Activated T-helper 2 cell treated with anti-CD3 and anti-CD28 coated beads, Interferon-gamma antibody, Interleukin-2, Interleukin-4, amounts not matched to agents 10 μg/mL and 5 μg/mL and 100 μg/mL, durations not matched to agents 14 hours and 24 hours and 36 hours (primary cell): Measurements from ENCODE around the gene PMPCA. TPM values are rescaled to one million over a fixed set of nuclear protein-coding genes. Genes with fewer than 3 reads are reported as not detected.

Source experiments
- DNase-seq: peaks from one replicate; pipeline ENCODE4 v3.0.0; 2021; ENCODE audit warnings: low spot score
- H3K27ac Mint-ChIP-seq: one replicate; pipeline ENCODE4 v1.8.0; 2021; ENCODE audit warnings: mixed read lengths
- H3K27me3 Mint-ChIP-seq: one replicate; pipeline ENCODE4 v1.8.0; 2021; ENCODE audit warnings: low read depth, mixed read lengths
- H3K36me3 Mint-ChIP-seq: one replicate; pipeline ENCODE4 v1.8.0; 2021; ENCODE audit warnings: low read depth, mixed read lengths
- H3K4me1 Mint-ChIP-seq: one replicate; pipeline ENCODE4 v1.8.0; 2021; ENCODE audit warnings: low read depth, mixed read lengths
- H3K4me3 Mint-ChIP-seq: one replicate; pipeline ENCODE4 v1.8.0; 2021; ENCODE audit warnings: low read depth, mild to moderate bottlenecking, moderate library complexity, mixed read lengths
- H3K9me3 Mint-ChIP-seq: one replicate; pipeline ENCODE4 v1.8.0; 2021; ENCODE audit warnings: mixed read lengths
- intact Hi-C: fragments of 100-400 bp; cut with micrococcal nuclease; formaldehyde crosslinking; loops from one replicate; pipeline ENCODE4 v1.15.1; 2023
- total RNA-seq: library from RNA; stranded (reverse); gene quantifications from 2 replicates; pipeline ENCODE4 v1.2.3, GENCODE V29; 2022

Gene PMPCA, protein sequence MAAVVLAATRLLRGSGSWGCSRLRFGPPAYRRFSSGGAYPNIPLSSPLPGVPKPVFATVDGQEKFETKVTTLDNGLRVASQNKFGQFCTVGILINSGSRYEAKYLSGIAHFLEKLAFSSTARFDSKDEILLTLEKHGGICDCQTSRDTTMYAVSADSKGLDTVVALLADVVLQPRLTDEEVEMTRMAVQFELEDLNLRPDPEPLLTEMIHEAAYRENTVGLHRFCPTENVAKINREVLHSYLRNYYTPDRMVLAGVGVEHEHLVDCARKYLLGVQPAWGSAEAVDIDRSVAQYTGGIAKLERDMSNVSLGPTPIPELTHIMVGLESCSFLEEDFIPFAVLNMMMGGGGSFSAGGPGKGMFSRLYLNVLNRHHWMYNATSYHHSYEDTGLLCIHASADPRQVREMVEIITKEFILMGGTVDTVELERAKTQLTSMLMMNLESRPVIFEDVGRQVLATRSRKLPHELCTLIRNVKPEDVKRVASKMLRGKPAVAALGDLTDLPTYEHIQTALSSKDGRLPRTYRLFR
- total RNA-seq: 111 TPM in 2 replicates

- DNase-seq: peak; percentile 93
- Mint-ChIP-seq H3K36me3 (peaks cover 73% of the 10 kb centered on the region), H3K9me3 (no peaks in the 10 kb centered on the region), H3K27me3 (no peaks in the 10 kb centered on the region), H3K27ac (peak within 1 kb of the TSS; percentile 95), H3K4me3 (peak within 1 kb of the TSS; percentile 95), H3K4me1 (peaks cover 35% of the 10 kb centered on the region)
- intact Hi-C loops: loop anchor here (1.0 to 2.0 kb wide), 2 partner anchors 10 to 72 kb away; partner anchors contain the start of genes SEC16A and SNAPC4
These were observed at the start of gene PMPCA, which contains the start of gene ENTR1 for GRCh38 chr9:136410500-136411287. Gene PMPCA (plus strand): TSS chr9:136410658. CDS start chr9:136410669, 11 bp downstream. Gene ENTR1 (minus strand): TSS chr9:136410614. CDS start chr9:136410397, 217 bp downstream.

GRCh38 chr9:136361047-136361753 lies 49.3 kb upstream of the PMPCA start:
- Mint-ChIP-seq H3K36me3 (peaks cover 9% of the 10 kb centered on the region), H3K4me1 (no peaks in the 10 kb centered on the region), H3K4me3 (no peak overlapping the region), H3K27me3 (no peaks in the 10 kb centered on the region), H3K9me3 (no peaks in the 10 kb centered on the region), H3K27ac (no peak overlapping the region)
- intact Hi-C loops: no loop called here
- DNase-seq: no peak

- DNase-seq: no peak
- Mint-ChIP-seq H3K4me3 (no peak overlapping the region), H3K9me3 (no peaks in the 10 kb centered on the region), H3K4me1 (no peaks in the 10 kb centered on the region), H3K27ac (no peak overlapping the region), H3K36me3 (peaks cover 9% of the 10 kb centered on the region), H3K27me3 (no peaks in the 10 kb centered on the region)
- intact Hi-C loops: no loop called here
These were observed 48.6 kb upstream of the PMPCA start for GRCh38 chr9:136361754-136362449.

- Mint-ChIP-seq H3K4me3 (no peak overlapping the region), H3K36me3 (peaks cover 9% of the 10 kb centered on the region)
- intact Hi-C loops: no loop called here
These were observed 48.0 kb upstream of the PMPCA start for GRCh38 chr9:136362450-136362784.

GRCh38 chr9:136363106-136363948 lies 47.1 kb upstream of the PMPCA start, which contains the start of gene DNLZ:
Gene DNLZ (minus strand): TSS chr9:136363744. CDS start chr9:136363714, 30 bp downstream.
- Mint-ChIP-seq H3K27ac (peak within 1 kb of the TSS; percentile 87), H3K4me3 (peak within 1 kb of the TSS; percentile 81), H3K36me3 (peaks cover 9% of the 10 kb centered on the region), H3K27me3 (no peaks in the 10 kb centered on the region), H3K9me3 (no peaks in the 10 kb centered on the region), H3K4me1 (no peaks in the 10 kb centered on the region)
- DNase-seq: peak; percentile 90
- intact Hi-C loops: loop anchor here (1.0 kb wide), 2 partner anchors 21 to 37 kb away; partner anchors contain the start of gene SNAPC4

More at GRCh38 chr9:136362450-136362784, 48.0 kb upstream of the PMPCA start:
- H3K27me3 Mint-ChIP-seq: no peaks in the 10 kb centered on the region
- H3K9me3 Mint-ChIP-seq: no peaks in the 10 kb centered on the region
- no peaks in the 10 kb centered on the region for H3K4me1 Mint-ChIP-seq
- no peak overlapping the region for H3K27ac Mint-ChIP-seq
- DNase-seq: no peak

GRCh38 chr9:136363949-136364748 lies 46.3 kb upstream of the PMPCA start:
- peaks cover 9% of the 10 kb centered on the region for H3K36me3 Mint-ChIP-seq
- H3K4me3 Mint-ChIP-seq: peak overlapping the region; percentile 60
- no peaks in the 10 kb centered on the region for H3K9me3 Mint-ChIP-seq
- H3K27ac Mint-ChIP-seq: no peak overlapping the region
- H3K27me3 Mint-ChIP-seq: no peaks in the 10 kb centered on the region
- no peak for DNase-seq
- H3K4me1 Mint-ChIP-seq: no peaks in the 10 kb centered on the region
- intact Hi-C loops: loop anchor here (1.0 kb wide), 2 partner anchors 22 to 36 kb away; partner anchors contain the start of gene SNAPC4

- H3K4me3 Mint-ChIP-seq: peak overlapping the region; percentile 37
These were observed 45.3 kb upstream of the PMPCA start for GRCh38 chr9:136364942-136365774.

DNA sequence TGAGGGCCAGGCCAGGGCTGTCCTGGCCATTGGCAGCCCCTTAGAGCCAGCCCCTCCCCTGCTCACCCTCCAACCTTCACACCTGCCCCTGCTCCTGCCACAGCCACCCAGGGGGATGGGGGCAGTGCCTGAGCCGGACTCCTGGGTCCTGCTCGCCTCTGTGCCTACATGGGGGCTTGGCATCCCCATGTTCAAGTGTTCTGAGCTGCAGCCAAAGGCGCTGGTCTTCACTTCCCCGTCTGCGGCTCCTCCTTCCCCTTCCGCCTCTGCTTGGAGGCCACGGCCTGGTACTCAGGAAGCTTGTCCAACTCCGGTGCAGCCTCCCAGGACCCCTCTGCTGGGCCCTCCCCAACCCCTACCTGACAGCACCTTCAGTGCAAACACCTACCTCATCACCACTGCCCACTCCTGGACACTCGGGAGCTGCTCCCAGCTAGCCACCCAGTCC lies 44.7 kb upstream of the PMPCA start:
- H3K36me3 Mint-ChIP-seq: peaks cover 9% of the 10 kb centered on the region
- H3K4me3 Mint-ChIP-seq: no peak overlapping the region
- H3K4me1 Mint-ChIP-seq: no peaks in the 10 kb centered on the region
- intact Hi-C loops: no loop called here
- no peaks in the 10 kb centered on the region for H3K27me3 Mint-ChIP-seq
- no peak overlapping the region for H3K27ac Mint-ChIP-seq
- no peak for DNase-seq
- no peaks in the 10 kb centered on the region for H3K9me3 Mint-ChIP-seq

More at GRCh38 chr9:136364942-136365774, 45.3 kb upstream of the PMPCA start:
- no peak for DNase-seq
- peaks cover 9% of the 10 kb centered on the region for H3K36me3 Mint-ChIP-seq
- H3K27ac Mint-ChIP-seq: no peak overlapping the region
- H3K27me3 Mint-ChIP-seq: no peaks in the 10 kb centered on the region
- intact Hi-C loops: no loop called here
- H3K9me3 Mint-ChIP-seq: no peaks in the 10 kb centered on the region
- H3K4me1 Mint-ChIP-seq: no peaks in the 10 kb centered on the region

DNA sequence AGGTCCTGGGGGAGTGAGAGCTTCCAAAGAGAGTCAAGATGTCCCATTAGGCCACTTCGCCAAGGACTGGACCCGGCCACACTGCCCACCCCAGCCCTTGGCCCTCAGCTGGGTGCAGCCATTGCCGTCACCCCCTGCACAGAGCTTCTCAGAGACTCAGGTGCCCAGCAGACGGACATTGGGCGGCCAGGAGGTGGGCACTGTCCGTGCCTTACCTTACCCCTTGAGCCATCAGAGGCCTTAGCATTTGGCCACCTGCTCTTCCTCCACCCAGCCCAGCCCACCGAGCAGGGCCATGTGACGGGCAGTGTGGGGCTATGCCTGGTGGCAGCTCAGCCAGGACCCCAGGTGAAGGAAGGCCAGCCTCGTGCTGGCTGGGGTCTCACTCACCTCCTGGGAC lies 43.6 kb upstream of the PMPCA start:
- H3K4me3 Mint-ChIP-seq: no peak overlapping the region
- no peak overlapping the region for H3K27ac Mint-ChIP-seq
- no peak for DNase-seq
- no peaks in the 10 kb centered on the region for H3K4me1 Mint-ChIP-seq
- peaks cover 9% of the 10 kb centered on the region for H3K36me3 Mint-ChIP-seq
- intact Hi-C loops: no loop called here
- no peaks in the 10 kb centered on the region for H3K27me3 Mint-ChIP-seq
- H3K9me3 Mint-ChIP-seq: no peaks in the 10 kb centered on the region
